ENCODE measurements around the gene OR10A2.
"Not testable (repeated sequence)": the region's sequence is repeated elsewhere in the genome, so short reads cannot be mapped to it uniquely, and the experiment has no call there.

OR10A2 gene

GRCh38 chr11:6887711-6888110 is 24.9 kb downstream of the OR10A2 start:
- not testable (repeated sequence) for DNase-seq (ENCODE audit: low read depth in 2 of 2)

GRCh38 chr11:6888830-6889229 is 26.0 kb downstream of the OR10A2 start:
- DNase-seq (ENCODE audit: low read depth in 2 of 2) = no peak

DNA sequence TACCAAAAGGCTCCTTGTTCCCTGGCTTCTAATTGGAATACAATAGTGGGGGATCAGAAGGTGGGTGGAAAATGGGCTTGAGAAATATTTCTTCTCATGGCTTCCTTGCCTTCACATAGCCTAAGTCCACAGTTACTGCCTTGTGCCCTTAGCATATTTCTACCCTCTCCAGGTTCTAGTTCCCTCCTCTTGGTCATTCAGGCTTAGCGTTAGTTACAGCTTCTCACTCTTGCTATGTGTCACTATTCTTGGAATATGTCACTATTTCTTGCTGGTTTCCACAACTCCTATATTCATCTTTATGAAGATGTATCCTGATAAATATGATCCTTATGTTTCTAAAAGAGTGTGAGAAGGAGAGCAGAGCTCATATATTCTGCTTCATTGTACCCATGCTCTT is 27.0 kb downstream of the OR10A2 start:
- no peak for DNase-seq (ENCODE audit: low read depth in 2 of 2)

DNA sequence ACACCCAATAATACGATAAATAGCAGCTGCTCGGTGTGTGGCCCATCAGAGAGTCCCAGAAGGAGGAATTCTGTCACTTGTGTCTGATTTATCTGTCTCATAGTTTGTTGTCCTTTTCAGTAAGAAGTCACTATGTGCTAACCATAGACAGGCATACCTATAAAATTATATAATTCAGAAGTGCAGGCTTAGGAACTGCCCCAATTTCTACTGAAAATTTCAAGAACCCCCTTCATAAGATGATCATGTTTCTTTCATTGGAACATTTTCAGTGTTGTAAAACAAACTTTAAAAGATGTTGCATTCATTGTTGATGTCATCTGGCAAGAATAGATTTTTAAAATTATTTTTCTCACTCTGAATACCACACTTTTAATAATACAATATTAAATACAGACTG is 29.5 kb downstream of the OR10A2 start, which contains the start of gene OR2D2:
Gene OR2D2 (minus strand): TSS at position 101 of the 400 bp plus-strand sequence. CDS start 0 bp downstream, at position 101.
- no peak for DNase-seq (ENCODE audit: low read depth in 2 of 2)

DNA sequence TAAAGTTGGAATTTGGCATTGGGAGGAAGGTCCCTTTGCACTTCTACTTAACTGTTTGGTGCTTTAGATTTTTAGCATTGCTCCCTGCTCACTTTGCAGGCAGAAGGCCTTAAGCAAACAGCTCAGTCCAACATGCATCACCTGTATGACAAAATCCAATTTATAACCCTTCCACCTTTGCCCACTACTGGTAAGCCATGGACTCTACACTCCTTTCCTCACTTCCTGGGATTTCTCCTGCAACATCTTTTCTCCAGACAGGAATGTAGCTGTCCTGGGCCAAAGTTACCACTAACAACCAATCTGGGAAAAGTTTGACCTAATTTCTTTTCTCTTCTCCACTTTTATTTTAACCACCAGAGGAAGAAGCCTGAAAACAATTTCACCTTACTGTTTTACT is 31.2 kb downstream of the OR10A2 start:
- no peak for DNase-seq (ENCODE audit: low read depth in 2 of 2)

DNA sequence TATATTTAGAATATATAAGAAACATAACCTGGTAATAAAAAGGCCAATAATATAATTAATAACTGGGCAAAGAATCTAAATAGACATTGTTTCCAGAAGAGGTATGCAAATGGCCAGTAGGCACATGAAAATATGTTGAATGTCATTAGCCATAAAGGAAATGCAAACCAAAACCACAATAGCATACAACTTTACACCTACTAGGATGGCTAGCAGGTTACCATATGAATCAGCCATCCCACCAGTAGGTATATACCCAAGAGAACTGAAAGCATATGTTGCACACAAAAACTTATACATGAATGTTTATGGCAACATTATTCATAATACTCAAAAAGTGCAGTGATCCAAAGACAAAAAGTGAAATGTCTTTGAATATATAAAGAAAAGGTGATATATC is 32.2 kb downstream of the OR10A2 start:
- DNase-seq (ENCODE audit: low read depth in 2 of 2) = no peak

DNA sequence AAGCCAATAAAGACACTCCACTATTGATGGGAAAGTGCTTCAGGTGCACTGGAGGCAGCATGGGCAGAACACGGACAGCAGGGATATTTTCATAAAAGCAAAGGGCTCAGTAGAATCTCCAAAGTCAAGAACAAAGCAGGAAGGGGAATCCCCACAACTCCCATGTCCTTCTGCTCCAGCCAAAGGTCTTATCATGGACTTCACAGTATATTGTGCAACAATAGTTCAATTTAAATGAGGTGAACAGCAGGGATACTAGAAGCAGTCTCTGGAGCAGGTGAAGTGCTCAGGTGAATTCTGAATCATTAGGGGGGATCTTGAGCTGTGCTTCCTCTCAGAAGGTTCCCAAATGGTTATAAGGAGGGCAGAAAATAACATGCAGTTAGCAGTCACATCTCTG is 36.1 kb downstream of the OR10A2 start:
- DNase-seq (ENCODE audit: low read depth in 2 of 2) = no peak

GRCh38 chr11:6900327-6900999 is 37.6 kb downstream of the OR10A2 start:
- no peak for DNase-seq (ENCODE audit: low read depth in 2 of 2)

DNA sequence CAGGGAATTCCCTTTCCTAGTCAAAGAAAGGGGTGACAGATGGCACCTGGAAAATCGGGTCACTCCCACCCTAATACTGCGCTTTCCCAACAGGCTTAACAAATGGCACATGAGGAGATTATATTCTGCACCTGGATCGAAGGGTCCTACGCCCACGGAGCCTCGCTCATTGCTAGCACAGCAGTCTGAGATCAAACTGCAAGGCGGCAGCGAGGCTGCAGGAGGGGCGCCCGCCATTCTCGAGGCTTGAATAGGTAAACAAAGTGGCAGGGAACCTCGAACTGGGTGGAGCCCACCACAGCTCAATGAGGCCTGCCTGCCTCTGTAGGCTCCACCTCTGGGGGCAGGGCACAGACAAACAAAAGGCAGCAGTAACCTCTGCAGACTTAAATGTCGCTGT is 41.9 kb downstream of the OR10A2 start:
- not testable (repeated sequence) for DNase-seq (ENCODE audit: low read depth in 2 of 2)

GRCh38 chr11:6911378-6911777 is 48.5 kb downstream of the OR10A2 start:
- no peak for DNase-seq (ENCODE audit: low read depth in 2 of 2)

DNA sequence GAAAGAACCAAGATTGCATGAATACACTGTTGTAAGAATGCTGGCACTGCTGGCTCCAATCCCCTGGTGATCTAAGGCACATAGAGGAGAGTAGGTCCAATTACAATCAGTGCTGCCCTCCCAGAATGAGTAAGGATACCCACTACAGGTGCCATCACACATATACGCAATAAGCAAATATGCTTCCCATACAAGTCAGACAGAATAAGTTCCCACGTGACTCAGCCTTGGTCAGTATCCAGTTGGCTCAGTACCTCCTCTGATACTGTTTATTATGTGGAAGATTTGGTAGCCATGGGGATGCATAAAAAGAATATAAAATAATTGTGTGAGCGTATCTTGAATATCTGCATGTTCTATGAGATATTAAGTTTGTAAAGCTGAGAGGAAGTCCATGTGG is 49.1 kb downstream of the OR10A2 start:
- DNase-seq (ENCODE audit: low read depth in 2 of 2) = no peak

- DNase-seq (ENCODE audit: low read depth in 2 of 2) = no peak
Observed at GRCh38 chr11:6919698-6920097, 56.8 kb downstream of the OR10A2 start.

DNA sequence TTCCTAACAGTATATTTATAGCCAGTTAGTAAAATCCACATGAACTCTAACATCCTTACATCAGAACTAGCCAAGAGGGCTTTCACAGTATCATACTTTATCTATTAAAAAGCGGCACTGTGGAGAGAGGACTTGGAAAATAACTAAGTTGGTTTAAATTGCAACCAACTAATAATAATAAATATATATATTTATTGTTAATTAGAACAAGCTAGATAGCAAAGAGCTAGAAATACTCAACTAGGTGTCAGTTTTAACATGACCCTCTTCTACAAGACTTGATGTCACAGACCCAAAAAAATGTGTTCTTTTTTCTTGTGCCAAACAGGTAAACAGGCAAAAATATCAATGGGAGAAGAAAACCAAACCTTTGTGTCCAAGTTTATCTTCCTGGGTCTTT is 57.8 kb downstream of the OR10A2 start, which contains the start of gene OR2D3:
Gene OR2D3 (plus strand): TSS at position 301 of the 400 bp plus-strand sequence. CDS start 0 bp downstream, at position 301.
- DNase-seq (ENCODE audit: low read depth in 2 of 2) = no peak

Measured in stimulated activated CD4-positive, alpha-beta T cell treated with anti-CD3 and anti-CD28 coated beads, Interleukin-1b, Interleukin-23, amount 100 ng/mL, for 1 hour (primary cell).